Fibroblast of lung (primary cell): Measurements from ENCODE around the gene STK32C. TPM values are rescaled to one million over a fixed set of nuclear protein-coding genes. Genes with fewer than 3 reads are reported as not detected.

Source experiments
- DNase-seq, 2 donors: peaks; one replicate each; pipeline versions ENCODE4 v3.0.0 to v3.0.0-alpha.2; 2010; ENCODE audit warnings: low read depth in 2 of 2
- H2AFZ ChIP-seq: 2 replicates; pipeline ENCODE4 v1.5.1; 2012; ENCODE audit warnings: low read length, control low read depth, inconsistent platforms
- H3K27ac ChIP-seq: 2 replicates; pipeline ENCODE4 v1.5.1; 2011; ENCODE audit warnings: low read length, control low read depth; ENCODE audit not compliant: insufficient read depth
- H3K27me3 ChIP-seq: 2 replicates; pipeline ENCODE4 v1.5.1; 2011; ENCODE audit warnings: mild to moderate bottlenecking, low read length; ENCODE audit not compliant: control insufficient read depth, insufficient read depth
- H3K36me3 ChIP-seq: 2 replicates; pipeline ENCODE4 v1.5.1; 2011; ENCODE audit warnings: low read length; ENCODE audit not compliant: control insufficient read depth, insufficient read depth
- H3K4me1 ChIP-seq: 2 replicates; pipeline ENCODE4 v1.5.1; 2011; ENCODE audit warnings: low read length; ENCODE audit not compliant: control insufficient read depth, insufficient read depth; ENCODE audit errors: extremely low read depth
- H3K4me2 ChIP-seq: 2 replicates; pipeline ENCODE4 v1.5.1; 2011; ENCODE audit warnings: low read length, control low read depth; ENCODE audit not compliant: insufficient read depth; ENCODE audit errors: extremely low read depth
- H3K4me3 ChIP-seq, 4 experiments: fragments of 200-600 bp in 1 of 4; sonication (generic) in 1 of 4; replicated peaks in 1 of 4; 2 replicates each; pipeline ENCODE4 v1.5.1; 2011 to 2016; ENCODE audit warnings: low read length in 4 of 4, low read depth in 3 of 4, mild to moderate bottlenecking in 3 of 4, control low read depth in 2 of 4, inconsistent platforms in 1 of 4, mixed read lengths in 1 of 4; ENCODE audit not compliant: insufficient read depth in 1 of 4; ENCODE audit errors: control extremely low read depth in 1 of 4
- H3K79me2 ChIP-seq: 2 replicates; pipeline ENCODE4 v1.5.1; 2012; ENCODE audit warnings: mild to moderate bottlenecking, low read length, inconsistent platforms; ENCODE audit not compliant: control insufficient read depth, insufficient read depth
- H3K9ac ChIP-seq: 2 replicates; pipeline ENCODE4 v1.5.1; 2011; ENCODE audit warnings: mild to moderate bottlenecking, low read length, control low read depth; ENCODE audit not compliant: insufficient read depth
- H3K9me3 ChIP-seq: 2 replicates; pipeline ENCODE4 v1.5.1; 2012; ENCODE audit warnings: low read depth, low read length; ENCODE audit not compliant: control insufficient read depth, insufficient read depth
- H4K20me1 ChIP-seq: 2 replicates; pipeline ENCODE4 v1.5.1; 2011; ENCODE audit warnings: low read length; ENCODE audit not compliant: control insufficient read depth, insufficient read depth; ENCODE audit errors: extremely low read depth
- EZH2 ChIP-seq: IDR thresholded peaks from 2 replicates; pipeline ENCODE4 v1.5.1; 2012; ENCODE audit warnings: low read length, control low read depth, mild to moderate bottlenecking; ENCODE audit errors: missing control alignments
- polyA plus RNA-seq, 2 donors: library from polyadenylated mRNA; depleted of rRNA in 1 of 2; stranded (reverse) in 1 of 2; unstranded in 1 of 2; fragments of >200 nt; gene quantifications; 2 replicates each; pipeline ENCODE4 v1.2.1, GENCODE V29; 2011 to 2012; ENCODE audit warnings: missing spikeins in 1 of 2
- total RNA-seq: library from RNA; depleted of rRNA; stranded (reverse); fragments of >200 nt; gene quantifications from 2 replicates; pipeline ENCODE4 v1.2.1, GENCODE V29; 2014
- TF ChIP-seq, protein P1 (sequence below), 2 donors: IDR thresholded peaks in 1 of 2; conservative IDR thresholded peaks in 1 of 2; 1 replicate in 1 of 2; 2 replicates in 1 of 2; pipeline ENCODE4 v1.5.1; 2011 to 2012; ENCODE audit warnings: low read length in 2 of 2, control low read depth in 1 of 2, inconsistent platforms in 1 of 2, low read depth in 1 of 2, mild to moderate bottlenecking in 1 of 2

STK32C gene
- total and polyA plus RNA-seq, 2 donors (not counting 1 experiment from before 2014, with no cell fraction given) = 4.4 to 21.5 TPM

DNA sequence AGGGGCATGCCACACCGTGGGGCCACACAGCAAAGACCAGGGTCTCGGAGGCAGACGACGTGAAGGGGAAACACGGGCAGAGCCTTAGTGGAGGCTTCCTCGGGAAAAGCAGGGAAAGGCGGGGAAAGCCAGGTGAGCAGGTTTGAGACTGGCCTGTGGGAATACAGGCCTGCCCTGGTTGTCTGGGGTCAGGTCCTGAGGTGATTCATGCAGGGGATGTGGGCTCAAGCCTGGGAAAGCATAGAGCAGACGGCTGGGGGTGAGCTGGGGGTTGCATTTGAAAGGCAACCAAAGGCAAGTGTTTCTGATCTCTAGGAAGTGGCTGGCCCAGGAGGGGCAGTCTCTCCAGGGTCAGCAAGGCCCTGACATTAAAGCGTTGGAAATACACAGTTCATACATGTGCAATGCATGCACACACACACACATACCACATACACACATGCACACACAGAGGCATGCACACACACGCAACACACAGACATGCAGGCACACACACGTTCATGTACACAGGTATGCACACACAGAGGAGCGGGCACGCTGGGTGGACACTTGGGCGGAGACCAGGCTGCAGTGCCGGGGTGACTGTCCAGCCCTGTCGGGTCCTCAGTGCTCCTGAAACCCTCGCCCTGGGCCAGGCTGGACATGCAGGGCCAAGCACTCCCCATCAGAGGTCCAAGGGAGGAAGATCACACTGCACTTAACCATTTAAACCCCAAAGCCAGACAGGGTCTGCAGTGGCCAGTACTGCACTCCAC is 69.2 kb downstream of the STK32C start:
- H3K9ac ChIP-seq = no peak overlapping the region
- H3K27me3 ChIP-seq = no peaks in the 10 kb centered on the region
- no peak overlapping the region for H2AFZ ChIP-seq
- no peaks in the 10 kb centered on the region for H3K36me3 ChIP-seq
- H3K4me1 ChIP-seq = no peaks in the 10 kb centered on the region
- no peak overlapping the region for H3K4me3 ChIP-seq
- TF ChIP-seq, protein P1, sequence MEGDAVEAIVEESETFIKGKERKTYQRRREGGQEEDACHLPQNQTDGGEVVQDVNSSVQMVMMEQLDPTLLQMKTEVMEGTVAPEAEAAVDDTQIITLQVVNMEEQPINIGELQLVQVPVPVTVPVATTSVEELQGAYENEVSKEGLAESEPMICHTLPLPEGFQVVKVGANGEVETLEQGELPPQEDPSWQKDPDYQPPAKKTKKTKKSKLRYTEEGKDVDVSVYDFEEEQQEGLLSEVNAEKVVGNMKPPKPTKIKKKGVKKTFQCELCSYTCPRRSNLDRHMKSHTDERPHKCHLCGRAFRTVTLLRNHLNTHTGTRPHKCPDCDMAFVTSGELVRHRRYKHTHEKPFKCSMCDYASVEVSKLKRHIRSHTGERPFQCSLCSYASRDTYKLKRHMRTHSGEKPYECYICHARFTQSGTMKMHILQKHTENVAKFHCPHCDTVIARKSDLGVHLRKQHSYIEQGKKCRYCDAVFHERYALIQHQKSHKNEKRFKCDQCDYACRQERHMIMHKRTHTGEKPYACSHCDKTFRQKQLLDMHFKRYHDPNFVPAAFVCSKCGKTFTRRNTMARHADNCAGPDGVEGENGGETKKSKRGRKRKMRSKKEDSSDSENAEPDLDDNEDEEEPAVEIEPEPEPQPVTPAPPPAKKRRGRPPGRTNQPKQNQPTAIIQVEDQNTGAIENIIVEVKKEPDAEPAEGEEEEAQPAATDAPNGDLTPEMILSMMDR (conservative IDR thresholded peaks at IDR 0.05 in 1 of 2, IDR thresholded peaks at IDR 0.05 in 1 of 2; ENCODE audit: low read depth in 1 of 2, low read length in 2 of 2) = no peak
- TF ChIP-seq EZH2 = no peak
- no peaks in the 10 kb centered on the region for H3K9me3 ChIP-seq
- H3K4me2 ChIP-seq = no peak overlapping the region
- H3K79me2 ChIP-seq = no peaks in the 10 kb centered on the region
- DNase-seq = no peak
- H4K20me1 ChIP-seq = no peaks in the 10 kb centered on the region
- no peak overlapping the region for H3K27ac ChIP-seq

- no peaks in the 10 kb centered on the region for H3K9me3 ChIP-seq
- H3K9ac ChIP-seq = no peak overlapping the region
- DNase-seq = no peak
- H3K79me2 ChIP-seq = no peaks in the 10 kb centered on the region
- no peak overlapping the region for H2AFZ ChIP-seq
- H3K4me1 ChIP-seq = no peaks in the 10 kb centered on the region
- no peaks in the 10 kb centered on the region for H3K36me3 ChIP-seq
- TF ChIP-seq, protein P1 (conservative IDR thresholded peaks at IDR 0.05 in 1 of 2, IDR thresholded peaks at IDR 0.05 in 1 of 2; ENCODE audit: low read depth in 1 of 2, low read length in 2 of 2) = no peak
- no peak for TF ChIP-seq EZH2
- no peak overlapping the region for H3K27ac ChIP-seq
- H3K4me2 ChIP-seq = no peak overlapping the region
- H3K27me3 ChIP-seq = no peaks in the 10 kb centered on the region
- no peaks in the 10 kb centered on the region for H4K20me1 ChIP-seq
- H3K4me3 ChIP-seq = no peak overlapping the region
These were observed 69.9 kb downstream of the STK32C start for GRCh38 chr10:132237871-132238270.

GRCh38 chr10:132237396-132237795 is 70.4 kb downstream of the STK32C start:
- no peaks in the 10 kb centered on the region for H3K9me3 ChIP-seq

More at GRCh38 chr10:132237396-132237795, 70.4 kb downstream of the STK32C start:
- Histone ChIP-seq H3K4me3 (no peak overlapping the region), H3K4me1 (no peaks in the 10 kb centered on the region), H3K27me3 (no peaks in the 10 kb centered on the region), H2AFZ (no peak overlapping the region), H4K20me1 (no peaks in the 10 kb centered on the region), H3K27ac (no peak overlapping the region), H3K4me2 (no peak overlapping the region), H3K9ac (no peak overlapping the region), H3K36me3 (no peaks in the 10 kb centered on the region), H3K79me2 (no peaks in the 10 kb centered on the region)
- DNase-seq = no peak
- TF ChIP-seq, protein P1 (conservative IDR thresholded peaks at IDR 0.05 in 1 of 2, IDR thresholded peaks at IDR 0.05 in 1 of 2; ENCODE audit: low read depth in 1 of 2, low read length in 2 of 2) = no peak
- no peak for TF ChIP-seq EZH2
